H9 (cell line): ENCODE measurements around the gene TFAP2E. TPM values are rescaled to one million over a fixed set of nuclear protein-coding genes. Genes with fewer than 3 reads are reported as not detected.

Source experiments
- DNase-seq: peaks from one replicate; pipeline ENCODE4 v3.0.0-alpha.2; 2017
- H2AFZ ChIP-seq: one replicate; pipeline ENCODE4 v1.6.1; 2013; ENCODE audit warnings: mild to moderate bottlenecking, low read length, control low read depth, moderate library complexity
- H2AK5ac ChIP-seq: 2 replicates; pipeline ENCODE4 v1.6.1; 2013; ENCODE audit warnings: low read length, control low read depth, mixed read lengths; ENCODE audit not compliant: insufficient read length
- H2BK120ac ChIP-seq: one replicate; pipeline ENCODE4 v1.6.1; 2013; ENCODE audit warnings: low read depth, mild to moderate bottlenecking, low read length, control low read depth, inconsistent platforms; ENCODE audit not compliant: poor library complexity, severe bottlenecking
- H2BK12ac ChIP-seq: 2 replicates; pipeline ENCODE4 v1.6.1; 2013; ENCODE audit warnings: low read length, control low read depth, mixed read lengths, low read depth; ENCODE audit not compliant: insufficient read length
- H2BK15ac ChIP-seq: 2 replicates; pipeline ENCODE4 v1.6.1; 2013; ENCODE audit warnings: low read depth, low read length, control low read depth
- H2BK20ac ChIP-seq: one replicate; pipeline ENCODE4 v1.6.1; 2013; ENCODE audit warnings: low read depth, mild to moderate bottlenecking, low read length, control low read depth, inconsistent platforms; ENCODE audit not compliant: poor library complexity, severe bottlenecking
- H2BK5ac ChIP-seq: 2 replicates; pipeline ENCODE4 v1.6.1; 2013; ENCODE audit warnings: low read length, control low read depth, mixed read lengths; ENCODE audit not compliant: insufficient read length
- H3K14ac ChIP-seq: 2 replicates; pipeline ENCODE4 v1.6.1; 2013; ENCODE audit warnings: low read length, control low read depth; ENCODE audit not compliant: insufficient read depth
- H3K18ac ChIP-seq: 2 replicates; pipeline ENCODE4 v1.6.1; 2013; ENCODE audit warnings: low read depth, mild to moderate bottlenecking, mixed read lengths, low read length, control low read depth; ENCODE audit not compliant: insufficient read length
- H3K23ac ChIP-seq: 2 replicates; pipeline ENCODE4 v1.6.1; 2013; ENCODE audit warnings: low read length, control low read depth, mixed read lengths, low read depth; ENCODE audit not compliant: insufficient read length
- H3K23me2 ChIP-seq: 2 replicates; pipeline ENCODE4 v1.6.1; 2013; ENCODE audit warnings: low read depth, mild to moderate bottlenecking, mixed read lengths, low read length, control low read depth; ENCODE audit not compliant: insufficient read length, poor library complexity, severe bottlenecking
- H3K27ac ChIP-seq: 2 replicates; pipeline ENCODE4 v1.5.1; 2013; ENCODE audit warnings: low read length, control low read depth, mixed read lengths, low read depth; ENCODE audit not compliant: insufficient read length
- H3K27me3 ChIP-seq: 2 replicates; pipeline ENCODE4 v1.6.1; 2013; ENCODE audit warnings: low read length, control low read depth, inconsistent platforms; ENCODE audit not compliant: insufficient read depth
- H3K4ac ChIP-seq: 2 replicates; pipeline ENCODE4 v1.6.1; 2013; ENCODE audit warnings: low read depth, mild to moderate bottlenecking, control low read depth, inconsistent platforms, low read length, moderate library complexity
- H3K4me1 ChIP-seq: 2 replicates; pipeline ENCODE4 v1.6.1; 2013; ENCODE audit warnings: low read length, control low read depth, inconsistent platforms; ENCODE audit not compliant: insufficient read depth
- H3K4me2 ChIP-seq: 2 replicates; pipeline ENCODE4 v1.6.1; 2013; ENCODE audit warnings: low read length, control low read depth, mixed read lengths; ENCODE audit not compliant: insufficient read length, insufficient read depth
- H3K56ac ChIP-seq: 2 replicates; pipeline ENCODE4 v1.6.1; 2013; ENCODE audit warnings: low read depth, mild to moderate bottlenecking, mixed read lengths, low read length, control low read depth; ENCODE audit not compliant: insufficient read length
- H3K79me1 ChIP-seq: 2 replicates; pipeline ENCODE4 v1.6.1; 2013; ENCODE audit warnings: low read depth, mild to moderate bottlenecking, moderate library complexity, low read length, control low read depth, inconsistent platforms; ENCODE audit not compliant: insufficient read depth, poor library complexity, severe bottlenecking
- H3K79me2 ChIP-seq: 2 replicates; pipeline ENCODE4 v1.6.1; 2013; ENCODE audit warnings: low read length, control low read depth, inconsistent platforms; ENCODE audit not compliant: insufficient read depth
- H3K9ac ChIP-seq: 2 replicates; pipeline ENCODE4 v1.6.1; 2013; ENCODE audit warnings: low read length, control low read depth, mixed read lengths; ENCODE audit not compliant: insufficient read length; ENCODE audit errors: extremely low read depth
- H3K9me3 ChIP-seq: one replicate; pipeline ENCODE4 v1.6.1; 2013; ENCODE audit warnings: low read depth, low read length, inconsistent platforms; ENCODE audit not compliant: control insufficient read depth
- H3T11ph ChIP-seq: one replicate; pipeline ENCODE4 v1.6.1; 2013; ENCODE audit warnings: mild to moderate bottlenecking, low read length, control low read depth, inconsistent platforms
- H4K20me1 ChIP-seq: one replicate; pipeline ENCODE4 v1.6.1; 2013; ENCODE audit not compliant: control insufficient read depth, insufficient read length, insufficient read depth
- H4K5ac ChIP-seq: 2 replicates; pipeline ENCODE4 v1.6.1; 2013; ENCODE audit warnings: low read depth, mild to moderate bottlenecking, mixed read lengths, low read length, control low read depth; ENCODE audit not compliant: insufficient read length
- H4K8ac ChIP-seq: replicated peaks from 2 replicates; pipeline ENCODE4 v1.6.1; 2013; ENCODE audit warnings: low read length, control low read depth, mixed read lengths, low read depth; ENCODE audit not compliant: insufficient read length
- H4K91ac ChIP-seq: 2 replicates; pipeline ENCODE4 v1.6.1; 2013; ENCODE audit warnings: low read depth, mild to moderate bottlenecking, moderate library complexity, mixed read lengths, low read length, control low read depth; ENCODE audit not compliant: insufficient read length
- H3K27ac Mint-ChIP-seq, 3 experiments: 2 replicates in 2 of 3; 3 replicates in 1 of 3; pipeline ENCODE4 v1.8.0; 2020 to 2021; ENCODE audit warnings: mixed read lengths in 3 of 3, mild to moderate bottlenecking in 1 of 3, moderate library complexity in 1 of 3
- H3K27me3 Mint-ChIP-seq: 2 replicates; pipeline ENCODE4 v1.8.0; 2021; ENCODE audit warnings: low read depth, mild to moderate bottlenecking, moderate library complexity, mixed read lengths
- H3K36me3 Mint-ChIP-seq, 3 experiments: 2 replicates in 2 of 3; 3 replicates in 1 of 3; pipeline ENCODE4 v1.8.0; 2020 to 2021; ENCODE audit warnings: low read depth in 3 of 3, mixed read lengths in 3 of 3; ENCODE audit not compliant: insufficient read depth in 1 of 3
- H3K4me1 Mint-ChIP-seq, 2 experiments: 2 replicates each; pipeline ENCODE4 v1.8.0; 2020; ENCODE audit warnings: mixed read lengths in 2 of 2
- H3K4me3 Mint-ChIP-seq, 2 experiments: 2 replicates in 1 of 2; 3 replicates in 1 of 2; pipeline ENCODE4 v1.8.0; 2020 to 2021; ENCODE audit warnings: mild to moderate bottlenecking in 2 of 2, mixed read lengths in 2 of 2, moderate library complexity in 1 of 2
- H3K9me3 Mint-ChIP-seq, 2 experiments: 2 replicates in 1 of 2; 3 replicates in 1 of 2; pipeline ENCODE4 v1.8.0; 2020; ENCODE audit warnings: mild to moderate bottlenecking in 2 of 2, mixed read lengths in 2 of 2, moderate library complexity in 1 of 2
- WGBS: extraction: QIAGEN DNeasy Blood & Tissue Kit; methylation state at CpG from one replicate; pipeline ENCODE4 v1.1.7; 2013; ENCODE audit warnings: missing lambda C conversion rate, low lambda C conversion rate, mixed read lengths; ENCODE audit not compliant: insufficient read length; ENCODE audit errors: extremely low coverage; 5-methylcytosine and 5-hydroxymethylcytosine counted together
- total RNA-seq: library from RNA; stranded (reverse); gene quantifications from 2 replicates; pipeline ENCODE4 v1.2.1, GENCODE V29; 2021
- TF ChIP-seq, protein P1 (sequence below): fragments of 200-600 bp; sonication (generic); conservative IDR thresholded peaks from 3 replicates; pipeline ENCODE4 v1.8.0; 2021; ENCODE audit warnings: antibody characterized with exemption, mild to moderate bottlenecking

TFAP2E gene
- total RNA-seq, 1 experiment from 2014 or later, result 0.70 TPM

GRCh38 chr1:35560256-35561225 is 12.6 kb upstream of the TFAP2E start:
- Histone ChIP-seq H4K20me1 (no peaks in the 10 kb centered on the region), H3T11ph (no peak overlapping the region), H3K23ac (no peak overlapping the region), H3K14ac (no peak overlapping the region), H3K27me3 (no peaks in the 10 kb centered on the region), H3K79me2 (peaks cover 6% of the 10 kb centered on the region; the same call in 1 of the 2 replicates), H4K91ac (no peak overlapping the region), H2AFZ (no peak overlapping the region), H3K18ac (no peak overlapping the region), H2BK15ac (no peak overlapping the region), H3K4me2 (no peak overlapping the region), H4K8ac (no peak overlapping the region), H2BK12ac (no peak overlapping the region), H3K27ac (no peak overlapping the region), H2BK5ac (no peak overlapping the region), H2BK20ac (no peak overlapping the region), H2BK120ac (no peak overlapping the region), H3K4me1 (peaks cover 5% of the 10 kb centered on the region; the same call in 1 of the 2 replicates), H3K4ac (no peak overlapping the region), H2AK5ac (no peak overlapping the region), H3K23me2 (peaks cover 17% of the 10 kb centered on the region), H3K9ac (no peak overlapping the region), H4K5ac (no peak overlapping the region), H3K9me3 (no peaks in the 10 kb centered on the region), H3K56ac (no peak overlapping the region), H3K79me1 (no peaks in the 10 kb centered on the region)
- WGBS, result no CpG with 5 or more reads among the region's 44 CpGs
- no peak for DNase-seq
- Mint-ChIP-seq H3K27me3 (no peaks in the 10 kb centered on the region), H3K4me1 (peaks cover 27 to 34% of the 10 kb centered on the region in 2 experiments), H3K27ac (no peak overlapping the region), H3K4me3 (no peak overlapping the region), H3K36me3 (peaks cover 23 to 56% (median 44%) of the 10 kb centered on the region in 3 experiments), H3K9me3 (peaks cover 0 to 4% of the 10 kb centered on the region in 2 experiments; a peak in 2 of 5 replicates)
- TF ChIP-seq, protein P1, sequence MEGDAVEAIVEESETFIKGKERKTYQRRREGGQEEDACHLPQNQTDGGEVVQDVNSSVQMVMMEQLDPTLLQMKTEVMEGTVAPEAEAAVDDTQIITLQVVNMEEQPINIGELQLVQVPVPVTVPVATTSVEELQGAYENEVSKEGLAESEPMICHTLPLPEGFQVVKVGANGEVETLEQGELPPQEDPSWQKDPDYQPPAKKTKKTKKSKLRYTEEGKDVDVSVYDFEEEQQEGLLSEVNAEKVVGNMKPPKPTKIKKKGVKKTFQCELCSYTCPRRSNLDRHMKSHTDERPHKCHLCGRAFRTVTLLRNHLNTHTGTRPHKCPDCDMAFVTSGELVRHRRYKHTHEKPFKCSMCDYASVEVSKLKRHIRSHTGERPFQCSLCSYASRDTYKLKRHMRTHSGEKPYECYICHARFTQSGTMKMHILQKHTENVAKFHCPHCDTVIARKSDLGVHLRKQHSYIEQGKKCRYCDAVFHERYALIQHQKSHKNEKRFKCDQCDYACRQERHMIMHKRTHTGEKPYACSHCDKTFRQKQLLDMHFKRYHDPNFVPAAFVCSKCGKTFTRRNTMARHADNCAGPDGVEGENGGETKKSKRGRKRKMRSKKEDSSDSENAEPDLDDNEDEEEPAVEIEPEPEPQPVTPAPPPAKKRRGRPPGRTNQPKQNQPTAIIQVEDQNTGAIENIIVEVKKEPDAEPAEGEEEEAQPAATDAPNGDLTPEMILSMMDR, result no peak
